T follicular helper cell (primary cell): Measurements from ENCODE around the gene GPD2.

Experiments
- DNase-seq: peaks from one replicate; pipeline ENCODE4 v3.0.0-alpha.2; 2020; ENCODE audit warnings: low read depth

Gene GPD2

GRCh38 chr2:156436497-156437085 is 412 bp downstream of the GPD2 start:
- no peak for DNase-seq

- DNase-seq = no peak
Observed at GRCh38 chr2:156437272-156437930, 1.2 kb downstream of the GPD2 start.

GRCh38 chr2:156437931-156438410 is 1.8 kb downstream of the GPD2 start:
- DNase-seq = no peak

GRCh38 chr2:156443089-156443488 is 6.9 kb downstream of the GPD2 start:
- no peak for DNase-seq

GRCh38 chr2:156445296-156446220 is 9.4 kb downstream of the GPD2 start:
- DNase-seq = no peak

GRCh38 chr2:156447761-156448160 is 11.6 kb downstream of the GPD2 start:
- no peak for DNase-seq

- no peak for DNase-seq
Observed at GRCh38 chr2:156448766-156449165, 12.6 kb downstream of the GPD2 start.

GRCh38 chr2:156452971-156453370 is 16.8 kb downstream of the GPD2 start:
- DNase-seq = no peak

GRCh38 chr2:156455361-156455975 is 19.3 kb downstream of the GPD2 start:
- DNase-seq = no peak

- no peak for DNase-seq
Observed at GRCh38 chr2:156456616-156457015, 20.4 kb downstream of the GPD2 start.

- DNase-seq = no peak
Observed at GRCh38 chr2:156457523-156458517, 21.6 kb downstream of the GPD2 start.

GRCh38 chr2:156459720-156460119 is 23.5 kb downstream of the GPD2 start:
- DNase-seq = no peak

GRCh38 chr2:156464106-156464505 is 27.9 kb downstream of the GPD2 start:
- DNase-seq = no peak

GRCh38 chr2:156465573-156465972 is 29.4 kb downstream of the GPD2 start:
- no peak for DNase-seq

GRCh38 chr2:156466739-156467405 is 30.7 kb downstream of the GPD2 start:
- no peak for DNase-seq

- DNase-seq = no peak
Observed at GRCh38 chr2:156470975-156471583, 34.9 kb downstream of the GPD2 start.

GRCh38 chr2:156471762-156472161 is 35.6 kb downstream of the GPD2 start:
- no peak for DNase-seq

- no peak for DNase-seq
Observed at GRCh38 chr2:156472686-156473085, 36.5 kb downstream of the GPD2 start.

GRCh38 chr2:156473445-156473844 is 37.3 kb downstream of the GPD2 start:
- no peak for DNase-seq

- no peak for DNase-seq
Observed at GRCh38 chr2:156474401-156474800, 38.2 kb downstream of the GPD2 start.
